Natural killer cell treated with Interleukin-12 subunit alpha and Interleukin-12 subunit beta and Interleukin-15 and Interleukin-18, amount 100 ng/mL, for 72 hours (primary cell): Measurements from ENCODE around the gene OIP5. TPM values are rescaled to one million over a fixed set of nuclear protein-coding genes. Genes with fewer than 3 reads are reported as not detected.

Experiments used
- ATAC-seq, 2 donors: fragments of 150-1000 bp; cut with Tn5 transposase in 1 of 2; sonication (Bioruptor Pico), chemical (Tn5 transposase) in 1 of 2; 2 replicates each; pipeline ENCODE4 v1.10.0; 2021
- DNase-seq: peaks from one replicate; pipeline ENCODE4 v3.0.0; 2022; ENCODE audit warnings: low spot score
- H3K27ac Mint-ChIP-seq, 2 donors: 1 replicate in 1 of 2; 2 replicates in 1 of 2; pipeline ENCODE4 v1.8.0; 2022; ENCODE audit warnings: mixed read lengths in 2 of 2, mild to moderate bottlenecking in 1 of 2, moderate library complexity in 1 of 2
- H3K27me3 Mint-ChIP-seq, 2 donors: 1 replicate in 1 of 2; 2 replicates in 1 of 2; pipeline ENCODE4 v1.8.0; 2022; ENCODE audit warnings: mixed read lengths in 2 of 2
- H3K36me3 Mint-ChIP-seq: one replicate; pipeline ENCODE4 v1.8.0; 2022; ENCODE audit warnings: mixed read lengths
- H3K4me1 Mint-ChIP-seq, 2 donors: 1 replicate in 1 of 2; 2 replicates in 1 of 2; pipeline ENCODE4 v1.8.0; 2022; ENCODE audit warnings: low read depth in 2 of 2, mixed read lengths in 2 of 2, mild to moderate bottlenecking in 1 of 2
- H3K4me3 Mint-ChIP-seq: one replicate; pipeline ENCODE4 v1.8.0; 2022; ENCODE audit warnings: mixed read lengths
- H3K9me3 Mint-ChIP-seq: 2 replicates; pipeline ENCODE4 v1.8.0; 2022; ENCODE audit warnings: mixed read lengths
- total RNA-seq, 2 donors: library from RNA; stranded (reverse); gene quantifications; one replicate each; pipeline ENCODE4 v1.2.3, GENCODE V29; 2022

Gene OIP5
- total RNA-seq, result 10 to 100 TPM in 1 of 2 donors, 1 to 10 TPM in 1; 8.2 to 15.1 TPM

GRCh38 chr15:41332194-41333025 lies at the start of gene OIP5, which contains the start of gene NUSAP1:
TSS of gene OIP5 (minus strand) at chr15:41332591. CDS start at chr15:41332561, 30 bp downstream.
TSS of gene NUSAP1 (plus strand) at chr15:41332881. CDS start at chr15:41332958, 77 bp downstream.
- no peaks in the 10 kb centered on the region for H3K27me3 Mint-ChIP-seq

GRCh38 chr15:41377978-41378377 lies 45.6 kb upstream of the OIP5 start:
- no peak for DNase-seq
- H3K27ac Mint-ChIP-seq, result no peak overlapping the region
- ATAC-seq, result no peak
- no peaks in the 10 kb centered on the region for H3K27me3 Mint-ChIP-seq
- H3K4me3 Mint-ChIP-seq, result no peak overlapping the region
- H3K4me1 Mint-ChIP-seq, result no peaks in the 10 kb centered on the region
- no peaks in the 10 kb centered on the region for H3K9me3 Mint-ChIP-seq
- no peaks in the 10 kb centered on the region for H3K36me3 Mint-ChIP-seq

More at GRCh38 chr15:41332194-41333025, at the start of gene OIP5, which contains the start of gene NUSAP1:
- peaks cover 25 to 32% of the 10 kb centered on the region in 2 donors for H3K4me1 Mint-ChIP-seq
- no peaks in the 10 kb centered on the region for H3K9me3 Mint-ChIP-seq
- peak within 1 kb of the TSS; percentile 90 for H3K4me3 Mint-ChIP-seq
- ATAC-seq, result peak; percentile 99
- peak within 1 kb of the TSS; percentile 85 to 86 for H3K27ac Mint-ChIP-seq
- peak; percentile 99 for DNase-seq
- peaks cover 1% of the 10 kb centered on the region for H3K36me3 Mint-ChIP-seq

DNA sequence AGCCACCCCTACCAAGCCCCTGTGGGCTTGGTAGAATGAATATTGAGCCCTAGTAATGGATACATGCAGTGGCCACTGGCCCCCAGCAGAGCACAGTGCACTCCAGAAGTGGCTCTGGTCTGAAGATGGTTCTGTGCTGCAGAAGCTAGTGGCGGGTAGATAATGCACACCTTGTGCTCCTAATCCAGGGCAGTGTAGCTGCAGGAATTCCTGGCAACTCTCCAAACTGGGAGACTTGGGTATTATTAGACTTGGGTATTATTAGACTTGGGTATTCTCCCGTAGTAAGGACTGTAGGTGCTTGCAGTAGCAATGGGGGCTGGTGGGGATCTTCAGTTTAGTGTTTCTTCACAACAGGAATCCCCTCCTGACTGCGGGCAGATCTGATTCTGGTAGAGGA lies 35.0 kb upstream of the OIP5 start:
- Mint-ChIP-seq H3K4me1 (no peaks in the 10 kb centered on the region), H3K27ac (no peak overlapping the region), H3K27me3 (no peaks in the 10 kb centered on the region), H3K36me3 (no peaks in the 10 kb centered on the region), H3K4me3 (no peak overlapping the region), H3K9me3 (no peaks in the 10 kb centered on the region)
- ATAC-seq (no peak), DNase-seq (no peak)

DNA sequence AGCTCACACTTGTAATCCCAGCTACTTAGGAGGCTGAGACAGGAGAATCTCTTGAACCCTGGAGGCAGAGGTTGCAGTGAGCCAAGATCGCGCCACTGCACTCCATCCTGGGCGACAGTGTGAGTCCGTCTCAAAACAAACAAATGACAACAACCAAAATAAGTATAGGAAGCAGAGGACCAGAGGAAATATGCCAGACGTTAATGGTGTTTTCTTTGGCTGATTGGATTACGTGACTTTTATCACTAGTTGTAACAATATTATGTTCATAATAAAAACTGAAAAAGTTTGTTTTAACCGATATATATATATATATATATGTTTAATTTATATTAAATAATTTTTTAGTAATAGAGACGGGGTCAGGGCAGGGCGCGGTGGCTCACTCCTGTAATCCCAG lies 22.0 kb upstream of the OIP5 start:
- H3K36me3 Mint-ChIP-seq, result peaks cover 7% of the 10 kb centered on the region
- H3K4me1 Mint-ChIP-seq, result no peaks in the 10 kb centered on the region
- no peaks in the 10 kb centered on the region for H3K9me3 Mint-ChIP-seq
- no peak for ATAC-seq
- DNase-seq, result no peak
- H3K27me3 Mint-ChIP-seq, result no peaks in the 10 kb centered on the region
- H3K27ac Mint-ChIP-seq, result no peak overlapping the region
- H3K4me3 Mint-ChIP-seq, result no peak overlapping the region

- DNase-seq, result no peak
- ATAC-seq, result no peak
- Mint-ChIP-seq H3K9me3 (no peaks in the 10 kb centered on the region), H3K27ac (no peak overlapping the region), H3K36me3 (peaks cover 12% of the 10 kb centered on the region), H3K4me1 (no peaks in the 10 kb centered on the region), H3K27me3 (no peaks in the 10 kb centered on the region), H3K4me3 (no peak overlapping the region)
These were observed 17.8 kb upstream of the OIP5 start for GRCh38 chr15:41350057-41350717.

GRCh38 chr15:41347236-41347635 lies 14.8 kb upstream of the OIP5 start:
- ATAC-seq (no peak), DNase-seq (no peak)
- H3K36me3 Mint-ChIP-seq, result peaks cover 12% of the 10 kb centered on the region
- no peaks in the 10 kb centered on the region for H3K9me3 Mint-ChIP-seq
- no peaks in the 10 kb centered on the region for H3K4me1 Mint-ChIP-seq
- H3K27me3 Mint-ChIP-seq, result no peaks in the 10 kb centered on the region
- no peak overlapping the region for H3K27ac Mint-ChIP-seq
- H3K4me3 Mint-ChIP-seq, result no peak overlapping the region

- no peak for DNase-seq
- peaks cover 15 to 16% of the 10 kb centered on the region in 2 donors for H3K4me1 Mint-ChIP-seq
- H3K27ac Mint-ChIP-seq, result no peak overlapping the region
- no peaks in the 10 kb centered on the region for H3K27me3 Mint-ChIP-seq
- no peak for ATAC-seq
- H3K4me3 Mint-ChIP-seq, result no peak overlapping the region
- H3K9me3 Mint-ChIP-seq, result no peaks in the 10 kb centered on the region
- H3K36me3 Mint-ChIP-seq, result peaks cover 28% of the 10 kb centered on the region
These were observed 9.1 kb upstream of the OIP5 start for GRCh38 chr15:41341519-41341918.

DNA sequence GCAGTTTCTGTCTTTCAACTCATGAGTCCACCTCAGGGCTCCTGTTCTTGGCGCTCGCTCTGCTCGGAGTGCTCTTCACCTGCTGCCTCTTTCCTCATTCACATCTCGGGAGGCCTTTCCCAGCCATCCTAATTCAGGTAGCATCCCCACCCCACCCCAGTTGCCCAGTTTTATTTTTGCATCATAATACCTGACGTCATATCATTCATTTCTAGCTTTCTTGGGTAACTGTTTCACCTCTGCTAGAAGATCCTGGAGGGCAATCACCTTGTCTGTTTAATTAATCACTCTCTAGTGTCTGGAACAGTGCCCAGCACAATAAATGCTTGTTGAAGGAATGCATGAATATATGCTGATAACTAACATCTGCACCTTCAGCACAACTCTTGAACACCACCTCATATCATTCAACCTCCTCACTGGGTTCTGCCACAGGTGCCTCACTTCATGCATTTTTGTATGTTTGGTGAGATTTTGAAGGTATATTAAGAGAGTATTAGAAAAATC lies 7.9 kb upstream of the OIP5 start:
- ATAC-seq, result no peak
- Mint-ChIP-seq H3K27me3 (no peaks in the 10 kb centered on the region), H3K9me3 (no peaks in the 10 kb centered on the region), H3K27ac (no peak overlapping the region), H3K36me3 (peaks cover 22% of the 10 kb centered on the region), H3K4me1 (peaks cover 15 to 20% of the 10 kb centered on the region in 2 donors), H3K4me3 (no peak overlapping the region)
- DNase-seq, result no peak

- Mint-ChIP-seq H3K27ac (peak overlapping the region in 1 of 2 donors; percentile 4), H3K36me3 (peaks cover 22% of the 10 kb centered on the region), H3K27me3 (no peaks in the 10 kb centered on the region), H3K4me3 (peak overlapping the region; percentile 1), H3K4me1 (peaks cover 27 to 28% of the 10 kb centered on the region in 2 donors), H3K9me3 (no peaks in the 10 kb centered on the region)
- no peak for DNase-seq
- ATAC-seq, result no peak
These were observed 5.5 kb upstream of the OIP5 start for GRCh38 chr15:41337631-41338522.

- H3K27me3 Mint-ChIP-seq, result no peaks in the 10 kb centered on the region
- H3K9me3 Mint-ChIP-seq, result no peaks in the 10 kb centered on the region
- DNase-seq (no peak), ATAC-seq (no peak)
- H3K36me3 Mint-ChIP-seq, result peaks cover 21% of the 10 kb centered on the region
- H3K4me3 Mint-ChIP-seq, result no peak overlapping the region
- no peak overlapping the region for H3K27ac Mint-ChIP-seq
- peaks cover 29 to 34% of the 10 kb centered on the region in 2 donors for H3K4me1 Mint-ChIP-seq
These were observed 4.7 kb upstream of the OIP5 start for GRCh38 chr15:41337047-41337446.

DNA sequence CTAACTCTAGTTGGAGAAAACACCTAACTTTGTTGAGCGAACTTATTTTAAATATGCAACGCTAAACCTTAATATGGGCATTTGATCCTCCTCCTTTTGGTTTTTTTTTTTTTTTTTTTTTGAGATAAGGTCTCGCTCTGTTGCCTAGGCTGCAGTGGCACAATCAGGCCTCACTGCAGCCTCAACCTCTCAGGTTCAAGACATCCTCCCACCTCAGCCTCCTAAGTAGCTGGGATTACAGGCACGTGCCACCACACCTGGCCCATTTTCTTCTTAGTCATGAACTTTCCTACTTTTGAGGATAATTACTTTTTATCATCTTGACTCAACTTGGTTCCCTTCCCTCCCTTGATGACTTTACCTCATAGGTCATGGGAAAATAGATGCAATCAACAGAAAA lies 4.2 kb upstream of the OIP5 start:
- Mint-ChIP-seq H3K36me3 (peaks cover 16% of the 10 kb centered on the region), H3K27me3 (no peaks in the 10 kb centered on the region), H3K9me3 (no peaks in the 10 kb centered on the region), H3K27ac (no peak overlapping the region), H3K4me1 (peaks cover 29 to 34% of the 10 kb centered on the region in 2 donors), H3K4me3 (no peak overlapping the region)
- DNase-seq (no peak), ATAC-seq (no peak)

- Mint-ChIP-seq H3K36me3 (peaks cover 4% of the 10 kb centered on the region), H3K27ac (peak overlapping the region; percentile 16 to 76), H3K4me1 (peaks cover 28 to 36% of the 10 kb centered on the region in 2 donors), H3K27me3 (no peaks in the 10 kb centered on the region), H3K4me3 (peak overlapping the region; percentile 90), H3K9me3 (no peaks in the 10 kb centered on the region)
- ATAC-seq (no peak), DNase-seq (no peak)
These were observed 2.1 kb upstream of the OIP5 start for GRCh38 chr15:41334293-41335120.
